GM23338 (cell line): ENCODE results near the gene ZNF681.

ENCODE experiments used
- EZH2phosphoT487 ChIP-seq: fragments of 200-600 bp; sonication (generic); IDR thresholded peaks from one replicate; pipeline ENCODE4 v1.8.1; 2018; ENCODE audit warnings: antibody characterized with exemption; ENCODE audit not compliant: unreplicated experiment
- TF ChIP-seq, protein P1 (sequence below), 2 experiments: fragments of 200-600 bp in 1 of 2; sonication (generic) in 1 of 2; conservative IDR thresholded peaks; 2 replicates each; pipeline versions ENCODE4 v1.5.1 to v1.6.1; 2016 to 2017; ENCODE audit warnings: antibody characterized with exemption in 2 of 2, low read depth in 2 of 2, mild to moderate bottlenecking in 2 of 2, moderate library complexity in 1 of 2

DNA sequence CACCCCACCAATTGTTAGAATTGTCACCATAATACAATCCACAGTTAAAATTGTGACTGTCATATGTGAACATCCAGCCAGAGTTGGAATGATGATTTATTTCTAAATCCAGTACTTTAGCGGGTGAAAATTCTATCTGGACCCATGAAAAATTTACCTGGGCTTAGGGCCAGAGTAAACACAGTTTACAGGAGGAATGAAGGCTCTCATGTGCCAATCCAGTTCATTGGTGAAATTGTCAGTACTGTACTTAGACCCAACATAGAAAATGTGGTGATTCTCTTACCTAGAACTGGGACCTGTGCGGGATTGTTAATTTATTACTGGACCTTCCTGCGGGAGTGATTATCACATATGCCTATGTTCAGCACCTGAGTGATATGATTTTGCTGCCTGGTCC is 27.3 kb upstream of the ZNF681 start:
- no peak for TF ChIP-seq EZH2phosphoT487
- TF ChIP-seq, protein P1, sequence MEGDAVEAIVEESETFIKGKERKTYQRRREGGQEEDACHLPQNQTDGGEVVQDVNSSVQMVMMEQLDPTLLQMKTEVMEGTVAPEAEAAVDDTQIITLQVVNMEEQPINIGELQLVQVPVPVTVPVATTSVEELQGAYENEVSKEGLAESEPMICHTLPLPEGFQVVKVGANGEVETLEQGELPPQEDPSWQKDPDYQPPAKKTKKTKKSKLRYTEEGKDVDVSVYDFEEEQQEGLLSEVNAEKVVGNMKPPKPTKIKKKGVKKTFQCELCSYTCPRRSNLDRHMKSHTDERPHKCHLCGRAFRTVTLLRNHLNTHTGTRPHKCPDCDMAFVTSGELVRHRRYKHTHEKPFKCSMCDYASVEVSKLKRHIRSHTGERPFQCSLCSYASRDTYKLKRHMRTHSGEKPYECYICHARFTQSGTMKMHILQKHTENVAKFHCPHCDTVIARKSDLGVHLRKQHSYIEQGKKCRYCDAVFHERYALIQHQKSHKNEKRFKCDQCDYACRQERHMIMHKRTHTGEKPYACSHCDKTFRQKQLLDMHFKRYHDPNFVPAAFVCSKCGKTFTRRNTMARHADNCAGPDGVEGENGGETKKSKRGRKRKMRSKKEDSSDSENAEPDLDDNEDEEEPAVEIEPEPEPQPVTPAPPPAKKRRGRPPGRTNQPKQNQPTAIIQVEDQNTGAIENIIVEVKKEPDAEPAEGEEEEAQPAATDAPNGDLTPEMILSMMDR (conservative IDR thresholded peaks at IDR 0.05; ENCODE audit: low read depth in 2 of 2) = no peak
